Measurements from ENCODE around the gene LIN37. TPM values are rescaled to one million over a fixed set of nuclear protein-coding genes. Genes with fewer than 3 reads are reported as not detected.
A peak's percentile ranks its signal among the peaks of the same experiment; 100 is the strongest.

The LIN37 gene
- total and polyA plus RNA-seq, 2 of the 13 experiments (the other 11 are each of a cell fraction or from before 2014, with no cell fraction given), result 6.3 to 8.7 TPM

- Histone ChIP-seq H3K4me3 (replicated peaks in 1 of 3; ENCODE audit: insufficient read depth in 1 of 3, low read depth in 2 of 3, low read length in 3 of 3) (no peak overlapping the region), H3K4me2 (ENCODE audit: low read depth, low read length) (no peak overlapping the region)
Measured at GRCh38 chr19:35755550-35756376, 7.4 kb downstream of the LIN37 start.

More at GRCh38 chr19:35755550-35756376, 7.4 kb downstream of the LIN37 start:
- TF ChIP-seq POLR2AphosphoS2 (IDR thresholded peaks at IDR 0.05; ENCODE audit: low read depth, low read length), result no peak
- 0 out of 2 replicates have a peak, but pooled peaks have one; percentile 47 for TF ChIP-seq RBFOX2 (IDR thresholded peaks at IDR 0.05; ENCODE audit: low read depth, low read length)
- TF ChIP-seq AGO2 (optimal IDR thresholded peaks at IDR 0.05; ENCODE audit: low read depth, low read length), result peak; percentile 22
- TF ChIP-seq, protein P1, sequence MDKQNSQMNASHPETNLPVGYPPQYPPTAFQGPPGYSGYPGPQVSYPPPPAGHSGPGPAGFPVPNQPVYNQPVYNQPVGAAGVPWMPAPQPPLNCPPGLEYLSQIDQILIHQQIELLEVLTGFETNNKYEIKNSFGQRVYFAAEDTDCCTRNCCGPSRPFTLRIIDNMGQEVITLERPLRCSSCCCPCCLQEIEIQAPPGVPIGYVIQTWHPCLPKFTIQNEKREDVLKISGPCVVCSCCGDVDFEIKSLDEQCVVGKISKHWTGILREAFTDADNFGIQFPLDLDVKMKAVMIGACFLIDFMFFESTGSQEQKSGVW (CRISPR knock-in tag; IDR thresholded peaks at IDR 0.05; ENCODE audit: borderline replicate concordance), result no peak
- no peak for TF ChIP-seq AGO1 (IDR thresholded peaks at IDR 0.05; ENCODE audit: low read depth, low read length, poor library complexity, severe bottlenecking)
- TF ChIP-seq ZNF710 (CRISPR knock-in tag; IDR thresholded peaks at IDR 0.05; ENCODE audit: borderline replicate concordance), result no peak
- TF ChIP-seq SOX13 (IDR thresholded peaks at IDR 0.05), result no peak
- no peak for TF ChIP-seq SOX13 (CRISPR knock-in tag; conservative IDR thresholded peaks at IDR 0.05 in 1 of 2, IDR thresholded peaks at IDR 0.05 in 1 of 2)
- TF ChIP-seq AKAP8 (CRISPR knock-in tag; IDR thresholded peaks at IDR 0.05), result no peak
- TF ChIP-seq HMGA1 (CRISPR knock-in tag; conservative IDR thresholded peaks at IDR 0.05), result no peak
- TF ChIP-seq ZNF713 (CRISPR knock-in tag; IDR thresholded peaks at IDR 0.05), result no peak
- no peak for TF ChIP-seq KDM1A (CRISPR knock-in tag; IDR thresholded peaks at IDR 0.05)
- TF ChIP-seq TFDP2 (CRISPR knock-in tag; IDR thresholded peaks at IDR 0.05), result no peak
- TF ChIP-seq ZMYM4 (CRISPR knock-in tag; IDR thresholded peaks at IDR 0.05), result no peak
- TF ChIP-seq HIC2 (CRISPR knock-in tag; IDR thresholded peaks at IDR 0.05; ENCODE audit: low read depth), result no peak
- TF ChIP-seq ETS1 (CRISPR knock-in tag; IDR thresholded peaks at IDR 0.05), result no peak
- intact Hi-C loops (cut with micrococcal nuclease; ENCODE audit: unreplicated experiment), result no loop called here
- DNase-seq (ENCODE audit: low spot score), result no peak
- no peaks in the 10 kb centered on the region for H3K9me3 ChIP-seq (ENCODE audit: low read length)
- H4K20me1 ChIP-seq (ENCODE audit: insufficient read depth, low read length), result no peaks in the 10 kb centered on the region
- no peak overlapping the region for H3K27ac ChIP-seq (ENCODE audit: extremely low read length, insufficient read depth, low read length)
- in situ Hi-C loops (cut with HindIII; ENCODE audit: extremely low pct_ligation_motif_present, low pct_unique_long_range_greater_than_20kb), result no loop called here
- H2AFZ ChIP-seq (ENCODE audit: low read length), result no peak overlapping the region
- 97% methylated on average over 39 of the region's 74 CpGs for WGBS (ENCODE audit: low lambda C conversion rate)
- peaks cover 3 to 24% of the 10 kb centered on the region in 2 experiments; a peak in 3 of 5 replicates for H3K36me3 ChIP-seq (replicated peaks in 1 of 2; ENCODE audit: control insufficient read depth in 1 of 2, insufficient read depth in 2 of 2, low read length in 2 of 2)
- peaks cover 6% of the 10 kb centered on the region for H3K79me2 ChIP-seq (ENCODE audit: insufficient read depth, low read length)
- CTCF ChIA-PET (ENCODE audit: low intra/inter-chr PET ratio, low total read pairs), result no interaction called here
- no peaks in the 10 kb centered on the region for H3K27me3 ChIP-seq (ENCODE audit: control insufficient read depth in 1 of 2, insufficient read depth in 2 of 2, low read length in 2 of 2)
- no peak overlapping the region for H3K9ac ChIP-seq (ENCODE audit: insufficient read depth, low read depth, low read length)
- no TSS peak for BruUV-seq (replicated peaks)
- no peak for FAIRE-seq
- H3K4me1 ChIP-seq (ENCODE audit: insufficient read depth, low read length), result peaks cover 20% of the 10 kb centered on the region
- ATAC-seq, result no peak
- POLR2A ChIA-PET, result interaction anchor here (1.3 kb wide), 1 partner anchor 16 kb away, joined by 5 read pairs; no protein-coding TSS in a partner anchor
